GM21526 (cell line): ENCODE data around the gene PALD1.
"Not testable (repeated sequence)": the region's sequence is repeated elsewhere in the genome, so short reads cannot be mapped to it uniquely, and the experiment has no call there.

ENCODE experiments used
- ATAC-seq: cut with Tn5 transposase; IDR thresholded peaks from one replicate; pipeline ENCODE4 v1.9.1; 2021; ENCODE audit warnings: moderate library complexity; ENCODE audit not compliant: unreplicated experiment, low FRiP score

PALD1 gene

DNA sequence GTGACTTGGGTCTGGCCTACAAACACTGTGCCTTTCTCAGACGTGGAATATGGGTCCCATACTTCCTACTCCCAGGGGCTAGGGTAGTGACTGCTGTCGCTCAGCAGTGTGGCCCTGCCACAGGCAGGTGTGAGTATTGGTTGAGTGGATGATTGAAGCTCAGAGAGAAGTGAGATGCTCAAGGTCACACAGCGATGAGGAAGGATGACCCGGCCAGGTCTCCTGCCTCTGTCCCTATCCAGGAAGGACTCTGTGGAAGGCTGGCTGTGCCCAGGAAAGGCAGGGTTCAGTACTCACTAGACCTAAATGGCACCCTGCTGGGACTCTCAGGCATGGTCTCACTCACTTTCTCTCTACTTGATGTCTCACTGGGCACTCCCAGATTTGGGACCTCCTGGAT lies 121.2 kb downstream of the PALD1 start:
- no peak for ATAC-seq

DNA sequence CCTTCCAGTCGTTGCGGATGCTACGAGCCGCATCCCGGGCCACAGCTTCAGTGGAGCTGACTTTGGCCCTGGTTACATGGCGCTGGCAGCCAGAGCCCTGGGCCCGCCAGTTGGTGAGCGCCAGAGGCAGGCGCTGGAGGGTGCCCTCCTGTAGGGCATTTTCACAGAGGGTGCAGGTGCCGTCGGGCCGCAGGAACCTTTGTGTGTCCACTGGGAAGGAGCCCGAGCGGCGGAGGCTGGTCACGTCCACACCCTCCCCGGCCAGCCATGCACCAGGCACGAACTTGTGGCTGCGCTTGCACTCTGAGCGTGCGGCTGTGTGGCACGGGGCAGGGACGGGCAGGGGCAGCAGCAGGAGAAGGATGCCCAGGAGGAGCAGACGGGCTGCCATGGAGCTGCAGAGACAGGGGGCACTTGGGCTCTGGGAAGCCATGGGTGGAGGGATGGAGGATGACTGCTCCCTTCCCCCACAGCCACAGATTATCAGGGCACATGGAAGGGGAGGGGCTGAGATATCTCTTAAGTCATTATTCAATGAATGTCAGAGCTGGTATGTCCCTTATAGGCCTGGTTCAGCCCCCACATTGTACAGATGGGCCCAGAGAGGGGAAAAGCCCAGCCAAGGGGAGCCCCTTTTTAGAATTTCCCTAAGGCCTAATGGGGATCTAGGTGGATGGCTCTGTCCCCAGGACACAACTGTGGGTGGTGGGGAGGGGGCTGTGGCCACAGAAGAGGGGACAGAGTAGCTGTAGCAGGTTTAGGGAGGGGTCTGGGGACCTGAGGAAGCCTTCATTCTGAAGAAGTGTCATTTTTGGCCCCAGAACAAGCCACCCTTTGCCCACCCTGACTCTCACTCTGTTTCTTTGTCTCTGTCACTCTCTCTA lies 122.2 kb downstream of the PALD1 start:
- no peak for ATAC-seq

DNA sequence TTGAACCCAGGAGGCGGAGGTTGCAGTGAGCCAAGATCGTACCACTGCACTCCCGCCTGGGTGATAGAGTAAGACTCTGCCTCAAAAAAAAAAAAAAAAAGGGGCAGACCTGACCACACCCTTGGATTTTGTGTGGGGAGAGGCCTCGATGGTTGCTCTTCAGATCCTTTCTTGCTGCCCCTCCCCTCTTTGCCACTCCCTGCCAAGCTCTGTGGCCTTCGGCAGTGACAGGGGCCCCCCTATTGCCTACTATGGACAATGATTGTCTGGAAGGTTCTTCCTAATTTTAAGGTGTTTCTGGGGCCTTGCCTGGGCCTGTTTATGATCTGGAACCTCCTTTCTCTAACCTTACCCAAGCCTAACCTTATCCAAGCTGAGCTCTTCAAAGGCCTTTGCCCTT lies 123.2 kb downstream of the PALD1 start:
- no peak for ATAC-seq

DNA sequence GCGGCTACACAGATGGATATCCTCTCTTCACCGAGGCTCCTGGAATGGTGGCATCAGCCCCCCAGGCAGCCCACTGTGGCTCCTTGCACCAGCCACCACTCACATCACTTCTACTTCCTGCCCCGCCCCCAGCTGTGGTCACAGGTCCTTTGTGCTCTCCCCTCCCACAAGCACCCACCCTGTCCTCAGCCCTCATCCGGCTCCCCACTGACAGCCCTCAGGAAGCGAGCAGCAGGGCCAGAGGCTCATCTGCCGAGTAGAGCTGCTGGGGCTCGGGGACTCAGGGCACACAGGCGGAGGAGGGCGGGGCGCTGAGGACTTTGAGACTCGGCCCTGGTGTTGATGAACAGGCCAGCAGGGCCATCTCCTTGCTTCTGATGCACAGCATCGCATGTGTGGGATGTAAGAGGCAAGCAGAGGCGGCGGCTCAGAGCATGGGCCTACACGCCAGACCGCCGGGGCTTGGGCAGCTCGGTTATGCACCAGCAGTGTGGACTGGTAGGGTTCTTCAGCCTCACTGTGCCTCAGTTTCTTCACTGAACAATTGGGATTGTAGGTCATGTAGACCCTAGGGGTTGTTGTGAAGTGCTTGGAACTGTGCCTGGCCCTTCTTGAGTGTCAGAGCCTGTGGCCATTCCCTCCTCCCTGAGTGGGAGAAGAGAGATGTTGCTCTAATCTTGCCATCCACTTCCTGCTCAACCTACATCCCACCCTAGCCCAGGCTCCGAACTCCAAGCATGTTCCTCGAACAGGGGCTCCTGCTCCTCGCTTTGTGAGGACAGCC lies 124.3 kb downstream of the PALD1 start, which contains the start of gene PRF1:
Gene PRF1, minus strand, starts transcription at position 77 of the 784 bp plus-strand sequence. CDS start 1,839 bp downstream, outside the sequence.
- ATAC-seq = no peak

GRCh38 chr10:70603449-70603801 lies 124.9 kb downstream of the PALD1 start:
- no peak for ATAC-seq

DNA sequence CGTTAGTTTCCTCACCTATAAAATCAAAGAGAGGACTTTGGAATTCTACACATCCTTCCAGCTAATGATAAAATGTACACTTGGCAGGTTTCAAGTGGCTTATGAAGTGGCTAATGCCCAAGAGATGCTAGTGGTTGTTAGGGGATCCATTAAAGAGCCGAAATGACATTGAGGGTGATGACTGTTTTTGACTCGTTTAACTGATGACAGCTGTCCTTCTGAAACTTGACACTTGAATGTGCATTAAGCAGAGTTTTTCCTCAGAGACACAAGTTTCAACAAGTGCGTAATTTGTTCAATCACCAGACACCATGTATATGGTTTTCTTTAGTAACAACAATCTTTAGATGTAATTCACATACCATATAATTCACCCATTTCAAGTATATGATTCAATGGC lies 125.5 kb downstream of the PALD1 start:
- ATAC-seq = no peak

GRCh38 chr10:70605161-70605560 lies 126.6 kb downstream of the PALD1 start:
- no peak for ATAC-seq

DNA sequence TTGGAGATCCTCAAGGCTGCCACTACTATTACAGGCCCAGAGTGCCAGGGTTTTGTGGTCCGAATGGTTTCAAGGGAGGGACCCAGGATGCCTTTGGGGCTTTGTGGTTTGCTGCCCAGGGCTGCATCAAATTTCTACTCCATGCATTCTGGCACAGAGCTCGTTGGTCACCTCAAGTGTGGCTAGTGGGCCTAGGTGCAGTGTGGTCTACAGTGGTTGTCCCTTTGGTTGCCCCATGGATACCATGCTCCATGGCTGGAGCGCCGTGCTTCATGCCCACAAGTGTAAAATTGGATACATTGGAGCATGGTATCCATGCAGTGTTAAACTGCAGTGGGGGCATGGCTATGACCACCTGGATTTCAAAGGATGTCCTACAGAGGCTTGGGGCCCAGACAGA lies 129.4 kb downstream of the PALD1 start:
- ATAC-seq = no peak

GRCh38 chr10:70613941-70614340 lies 135.4 kb downstream of the PALD1 start:
- no peak for ATAC-seq

- not testable (repeated sequence) for ATAC-seq
Observed at GRCh38 chr10:70614364-70614763, 135.8 kb downstream of the PALD1 start.

- no peak for ATAC-seq
Observed at GRCh38 chr10:70615211-70615610, 136.6 kb downstream of the PALD1 start.

GRCh38 chr10:70615784-70616522 lies 137.4 kb downstream of the PALD1 start:
- ATAC-seq = no peak

DNA sequence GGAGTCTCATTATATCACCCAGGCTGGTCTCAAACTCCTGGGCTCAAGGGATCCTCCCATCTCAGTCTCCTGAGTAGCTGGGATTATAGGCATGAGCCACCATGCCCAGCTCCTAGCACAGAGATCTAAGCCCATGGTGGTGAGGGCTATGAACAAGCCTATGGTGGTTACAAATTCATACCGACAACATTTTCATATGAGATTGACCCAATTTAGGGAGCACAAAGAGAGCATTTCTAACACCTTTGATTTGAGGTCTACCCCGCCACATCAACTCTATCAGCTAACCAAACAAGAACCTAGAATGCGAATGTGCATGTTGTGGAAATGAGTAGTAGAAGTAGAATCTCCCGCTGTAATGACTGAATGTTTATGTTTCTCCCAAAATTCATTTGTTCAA lies 138.2 kb downstream of the PALD1 start:
- no peak for ATAC-seq
